HG03558 (cell line): ENCODE data around the gene FBLN2.
"Not testable (repeated sequence)": the region's sequence is repeated elsewhere in the genome, so short reads cannot be mapped to it uniquely, and the experiment has no call there.

Experiments used
- ATAC-seq: cut with Tn5 transposase; IDR thresholded peaks from one replicate; pipeline ENCODE4 v1.9.1; 2021; ENCODE audit warnings: moderate number of reproducible peaks; ENCODE audit not compliant: unreplicated experiment; ENCODE audit errors: extremely low read depth

The FBLN2 gene

GRCh38 chr3:13548696-13549622 is at the start of gene FBLN2:
Gene FBLN2, plus strand, starts transcription at chr3:13549125. Its CDS starts 21,231 bp downstream, at chr3:13570356.
- ATAC-seq, result no peak

- ATAC-seq, result not testable (repeated sequence)
These were observed 49.7 kb upstream of the FBLN2 start for GRCh38 chr3:13499246-13499645.

- no peak for ATAC-seq
These were observed 48.6 kb upstream of the FBLN2 start for GRCh38 chr3:13500133-13500885.

- no peak for ATAC-seq
These were observed 47.9 kb upstream of the FBLN2 start for GRCh38 chr3:13501056-13501455.

GRCh38 chr3:13501521-13501920 is 47.4 kb upstream of the FBLN2 start:
- no peak for ATAC-seq

GRCh38 chr3:13501958-13502790 is 46.8 kb upstream of the FBLN2 start:
- no peak for ATAC-seq

GRCh38 chr3:13502791-13503060 is 46.2 kb upstream of the FBLN2 start:
- no peak for ATAC-seq

- ATAC-seq, result no peak
These were observed 44.6 kb upstream of the FBLN2 start for GRCh38 chr3:13504161-13504831.

- ATAC-seq, result no peak
These were observed 43.5 kb upstream of the FBLN2 start for GRCh38 chr3:13505147-13506130.

- no peak for ATAC-seq
These were observed 42.7 kb upstream of the FBLN2 start for GRCh38 chr3:13506239-13506638.

- no peak for ATAC-seq
These were observed 42.2 kb upstream of the FBLN2 start for GRCh38 chr3:13506680-13507079.

- no peak for ATAC-seq
These were observed 41.7 kb upstream of the FBLN2 start for GRCh38 chr3:13507247-13507569.

- no peak for ATAC-seq
These were observed 41.2 kb upstream of the FBLN2 start for GRCh38 chr3:13507570-13508339.

GRCh38 chr3:13508496-13508895 is 40.4 kb upstream of the FBLN2 start:
- ATAC-seq, result no peak

- no peak for ATAC-seq
These were observed 39.7 kb upstream of the FBLN2 start for GRCh38 chr3:13509059-13509815.

GRCh38 chr3:13509816-13510192 is 39.1 kb upstream of the FBLN2 start:
- ATAC-seq, result no peak

GRCh38 chr3:13512451-13512850 is 36.5 kb upstream of the FBLN2 start:
- no peak for ATAC-seq
